Glutamatergic neuron (in vitro differentiated cells): ENCODE data around the gene CNNM3. TPM values are rescaled to one million over a fixed set of nuclear protein-coding genes. Genes with fewer than 3 reads are reported as not detected.

ENCODE experiments used
- DNase-seq: peaks from one replicate; pipeline ENCODE4 v3.0.0; 2022
- H3K27ac Mint-ChIP-seq: one replicate; pipeline ENCODE4 v1.8.0; 2020; ENCODE audit warnings: mild to moderate bottlenecking, mixed read lengths, inconsistent platforms; ENCODE audit not compliant: unreplicated experiment
- H3K27me3 Mint-ChIP-seq: one replicate; pipeline ENCODE4 v1.8.0; 2020; ENCODE audit warnings: mild to moderate bottlenecking, moderate library complexity, mixed read lengths, inconsistent platforms; ENCODE audit not compliant: unreplicated experiment
- H3K36me3 Mint-ChIP-seq: one replicate; pipeline ENCODE4 v1.8.0; 2020; ENCODE audit warnings: mild to moderate bottlenecking, mixed read lengths, inconsistent platforms; ENCODE audit not compliant: unreplicated experiment
- H3K4me1 Mint-ChIP-seq: one replicate; pipeline ENCODE4 v1.8.0; 2020; ENCODE audit warnings: mild to moderate bottlenecking, low read depth, mixed read lengths, inconsistent platforms; ENCODE audit not compliant: unreplicated experiment
- H3K4me3 Mint-ChIP-seq: one replicate; pipeline ENCODE4 v1.8.0; 2020; ENCODE audit warnings: mild to moderate bottlenecking, mixed read lengths, inconsistent platforms; ENCODE audit not compliant: unreplicated experiment
- H3K9me3 Mint-ChIP-seq: one replicate; pipeline ENCODE4 v1.8.0; 2020; ENCODE audit warnings: mild to moderate bottlenecking, moderate library complexity, mixed read lengths, inconsistent platforms; ENCODE audit not compliant: unreplicated experiment
- CTCF ChIP-seq: fragments of 200-600 bp; sonication (generic); IDR thresholded peaks from one replicate; pipeline ENCODE4 v1.5.0; 2021; ENCODE audit not compliant: partially characterized antibody, unreplicated experiment
- total RNA-seq: library from RNA; stranded (reverse); fragmentation: NEBNext Ultra II Directional; extraction: Animal tissue kit (Norgen Biotek cat#: 25700); gene quantifications from one replicate; pipeline ENCODE4 v1.2.1, GENCODE V29; 2021; ENCODE audit not compliant: unreplicated experiment

The CNNM3 gene
- total RNA-seq, 1 donor from 2014 or later, result 22.3 TPM

GRCh38 chr2:96868555-96869280 lies 52.6 kb downstream of the CNNM3 start:
- H3K4me3 Mint-ChIP-seq, result peak overlapping the region; percentile 88
- peaks cover 6% of the 10 kb centered on the region for H3K9me3 Mint-ChIP-seq
- H3K27me3 Mint-ChIP-seq, result peaks cover 11% of the 10 kb centered on the region
- peak; percentile 83 for TF ChIP-seq CTCF
- peak overlapping the region; percentile 93 for H3K27ac Mint-ChIP-seq
- no peaks in the 10 kb centered on the region for H3K36me3 Mint-ChIP-seq
- peaks cover 14% of the 10 kb centered on the region for H3K4me1 Mint-ChIP-seq
- peak; percentile 91 for DNase-seq

GRCh38 chr2:96869281-96869821 lies 53.3 kb downstream of the CNNM3 start:
- peaks cover 11% of the 10 kb centered on the region for H3K27me3 Mint-ChIP-seq

GRCh38 chr2:96869822-96870625 lies 54.0 kb downstream of the CNNM3 start, which contains the start of gene SEMA4C:
Gene SEMA4C (minus strand): TSS chr2:96870080. CDS start chr2:96867886, 2,194 bp downstream.
- Mint-ChIP-seq H3K36me3 (no peaks in the 10 kb centered on the region), H3K4me1 (peaks cover 19% of the 10 kb centered on the region)
- TF ChIP-seq CTCF, result no peak

More at GRCh38 chr2:96869281-96869821, 53.3 kb downstream of the CNNM3 start:
- peaks cover 6% of the 10 kb centered on the region for H3K9me3 Mint-ChIP-seq
- DNase-seq, result peak; percentile 60
- H3K4me1 Mint-ChIP-seq, result peaks cover 16% of the 10 kb centered on the region
- TF ChIP-seq CTCF, result peak; percentile 53
- no peak overlapping the region for H3K27ac Mint-ChIP-seq
- H3K4me3 Mint-ChIP-seq, result no peak overlapping the region
- no peaks in the 10 kb centered on the region for H3K36me3 Mint-ChIP-seq

GRCh38 chr2:96870626-96871255 lies 54.7 kb downstream of the CNNM3 start:
- H3K4me1 Mint-ChIP-seq, result peaks cover 24% of the 10 kb centered on the region
- no peaks in the 10 kb centered on the region for H3K36me3 Mint-ChIP-seq
- TF ChIP-seq CTCF, result no peak
- H3K27me3 Mint-ChIP-seq, result peaks cover 14% of the 10 kb centered on the region
- peak overlapping the region; percentile 70 for H3K27ac Mint-ChIP-seq
- H3K4me3 Mint-ChIP-seq, result peak overlapping the region; percentile 73
- H3K9me3 Mint-ChIP-seq, result peaks cover 12% of the 10 kb centered on the region
- DNase-seq, result no peak

More at GRCh38 chr2:96869822-96870625, 54.0 kb downstream of the CNNM3 start, which contains the start of gene SEMA4C:
- Mint-ChIP-seq H3K27ac (peak within 1 kb of the TSS; percentile 70), H3K4me3 (peak within 1 kb of the TSS; percentile 73), H3K27me3 (peaks cover 11% of the 10 kb centered on the region), H3K9me3 (peaks cover 8% of the 10 kb centered on the region)
- DNase-seq, result peak; percentile 75
